Measurements from ENCODE around the gene INPP5D. TPM values are rescaled to one million over a fixed set of nuclear protein-coding genes. Genes with fewer than 3 reads are reported as not detected.
"Not testable (repeated sequence)": the region's sequence is repeated elsewhere in the genome, so short reads cannot be mapped to it uniquely, and the experiment has no call there.

Gene INPP5D
- total RNA-seq, 2 donors from 2014 or later = 7.2 to 9.3 TPM

DNA sequence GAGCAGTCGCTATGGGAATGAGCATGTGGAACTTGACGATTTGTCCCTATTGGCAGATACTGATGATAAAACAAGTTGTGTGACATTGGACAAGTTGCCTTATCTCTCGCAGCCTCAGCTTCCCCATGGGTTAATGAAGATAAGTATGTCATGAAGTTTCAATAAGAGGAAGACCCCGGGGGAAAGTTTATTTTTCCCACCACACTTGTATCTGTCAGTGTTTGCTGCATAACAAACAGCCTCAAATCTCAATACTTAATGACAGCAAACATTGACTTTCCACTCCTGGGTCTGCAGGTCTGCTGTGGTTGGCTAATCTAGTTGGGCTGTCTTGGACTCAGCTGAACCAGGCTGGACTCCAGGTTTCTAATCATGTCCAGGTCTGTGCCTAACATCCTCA, 45.8 kb downstream of the INPP5D start:
- intact Hi-C loops (cut with DNase I) = no loop called here
- DNase-seq (no peak), ATAC-seq (no peak)

DNA sequence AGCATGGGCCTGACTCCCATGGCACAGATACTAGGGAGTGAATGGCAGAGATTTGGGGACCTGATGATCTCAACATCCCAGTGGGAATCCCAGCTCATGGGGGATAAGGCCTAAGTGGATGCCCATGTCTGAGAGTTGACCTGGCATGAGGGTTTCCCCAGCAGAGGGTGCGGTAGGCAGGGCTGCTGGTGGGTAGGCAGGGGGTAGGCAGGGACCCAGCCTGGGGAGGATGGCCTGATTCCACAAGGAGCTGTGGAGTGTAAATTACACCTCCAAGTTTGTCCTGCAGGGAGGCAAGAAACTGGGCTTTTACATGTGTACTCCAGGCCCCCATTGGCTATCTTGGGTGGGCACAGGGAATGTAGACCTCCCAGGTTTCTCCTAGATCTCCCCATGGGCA, 46.9 kb downstream of the INPP5D start:
- no peak for DNase-seq
- intact Hi-C loops (cut with DNase I) = no loop called here

DNA sequence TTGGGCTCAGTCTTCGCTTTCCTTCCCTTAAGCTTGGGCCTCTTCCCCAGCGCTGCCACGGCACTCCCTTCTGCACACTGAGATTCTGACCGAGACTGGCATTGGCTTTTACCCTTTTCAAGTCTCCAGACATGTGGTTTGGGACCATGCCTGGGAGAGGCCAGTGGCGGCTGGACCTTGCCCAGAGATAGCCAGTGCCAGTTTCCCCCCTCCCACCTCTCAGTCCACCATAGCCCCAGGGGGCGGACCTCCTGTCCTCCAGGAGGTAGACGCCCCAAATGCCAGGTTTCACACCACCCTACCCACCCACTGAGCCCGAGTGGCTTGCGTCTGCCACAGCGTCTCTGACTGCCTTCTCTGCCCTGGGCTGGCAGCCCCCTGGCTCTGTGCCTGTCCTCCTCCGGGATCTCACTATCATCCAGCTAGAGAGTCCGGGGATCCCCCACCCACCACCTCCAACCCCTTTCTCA, 47.7 kb downstream of the INPP5D start:
- DNase-seq (no peak), ATAC-seq (peak in 1 of 2 donors; percentile 11)
- intact Hi-C loops (cut with DNase I) = no loop called here

More for the DNA sequence above, 46.9 kb downstream of the INPP5D start:
- ATAC-seq = no peak

DNA sequence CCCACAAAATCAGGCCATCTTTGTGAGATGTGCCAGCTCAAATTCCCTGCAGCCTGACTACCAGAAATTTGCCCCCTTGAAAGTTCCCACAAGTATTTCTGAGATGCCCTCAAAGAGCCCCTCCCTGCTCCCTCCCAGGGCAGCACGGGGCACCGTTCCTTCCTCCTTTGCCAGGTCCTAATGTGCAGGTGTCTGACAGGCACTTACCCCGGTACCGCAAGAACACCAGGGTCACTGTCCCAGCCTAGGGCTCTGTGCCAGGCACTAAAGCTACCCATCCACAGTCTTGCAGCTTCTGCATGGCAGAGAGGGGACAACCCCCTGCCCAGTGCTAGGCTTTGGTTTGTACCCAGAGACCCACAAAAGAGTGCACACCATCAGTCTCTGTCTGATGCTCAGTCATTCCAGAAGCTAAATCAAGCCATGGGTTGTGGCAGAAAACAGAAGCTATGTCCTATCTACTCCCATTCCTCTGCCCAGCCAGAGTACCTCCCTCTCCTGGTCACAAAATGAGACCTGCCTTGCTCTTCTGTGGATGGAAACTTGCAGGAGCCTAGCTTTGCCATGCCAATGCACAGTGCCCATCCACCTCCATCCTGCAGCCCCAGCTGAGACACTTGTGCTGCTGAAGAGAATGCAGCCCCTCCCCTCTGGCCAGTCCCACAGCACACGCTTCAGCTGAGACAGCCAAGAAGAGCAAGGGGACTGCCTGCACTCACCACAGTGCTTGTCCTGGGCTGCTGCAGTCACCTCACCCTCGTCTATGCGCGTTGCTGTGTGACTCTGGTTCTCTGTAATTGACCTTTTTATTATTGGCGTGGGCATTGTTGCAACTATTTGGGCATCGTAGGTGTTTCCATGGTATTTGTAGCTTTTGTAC, 48.7 kb downstream of the INPP5D start:
- intact Hi-C loops (cut with DNase I) = no loop called here
- DNase-seq (no peak), ATAC-seq (no peak)

DNA sequence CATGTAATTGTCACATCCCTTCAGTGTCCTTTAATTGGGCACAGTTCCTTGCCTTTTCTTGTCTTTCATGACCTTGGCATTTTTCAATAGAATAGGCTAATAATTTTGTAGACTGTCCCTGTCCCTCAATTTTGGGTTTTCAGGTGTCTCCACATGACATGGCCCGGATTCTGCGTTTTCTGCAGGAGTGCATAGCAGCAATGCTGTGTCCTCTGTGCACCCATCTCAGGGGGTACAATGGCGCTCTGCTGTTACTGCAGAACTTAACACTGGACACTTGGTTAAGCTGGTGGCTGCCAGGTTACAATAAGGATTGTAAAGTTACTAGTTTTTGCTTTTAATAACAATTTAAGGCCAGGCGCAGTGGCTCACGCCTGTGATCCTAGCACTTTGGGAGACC, 51.3 kb downstream of the INPP5D start:
- intact Hi-C loops (cut with DNase I) = no loop called here
- ATAC-seq (no peak), DNase-seq (no peak)

DNA sequence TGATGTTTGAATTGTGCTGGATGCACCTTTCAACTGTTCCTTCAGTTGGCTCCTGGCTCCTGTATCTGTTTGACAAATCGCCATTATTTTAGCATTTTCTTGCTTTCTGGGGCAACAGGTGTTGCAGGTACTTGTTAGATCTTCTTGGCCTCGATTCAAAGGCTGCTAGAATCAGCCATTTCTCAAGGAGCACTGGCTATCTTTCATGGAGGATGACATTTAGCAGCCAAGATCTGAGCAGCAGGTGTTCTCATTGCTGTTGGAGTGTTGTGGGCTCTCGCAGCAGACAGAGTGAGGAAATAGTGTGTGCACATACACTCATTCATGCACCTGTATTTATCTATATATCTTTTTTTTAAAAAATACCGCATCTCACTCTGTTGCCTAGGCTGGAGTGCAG, 52.2 kb downstream of the INPP5D start:
- intact Hi-C loops (cut with DNase I) = no loop called here
- no peak for DNase-seq
- no peak for ATAC-seq

DNA sequence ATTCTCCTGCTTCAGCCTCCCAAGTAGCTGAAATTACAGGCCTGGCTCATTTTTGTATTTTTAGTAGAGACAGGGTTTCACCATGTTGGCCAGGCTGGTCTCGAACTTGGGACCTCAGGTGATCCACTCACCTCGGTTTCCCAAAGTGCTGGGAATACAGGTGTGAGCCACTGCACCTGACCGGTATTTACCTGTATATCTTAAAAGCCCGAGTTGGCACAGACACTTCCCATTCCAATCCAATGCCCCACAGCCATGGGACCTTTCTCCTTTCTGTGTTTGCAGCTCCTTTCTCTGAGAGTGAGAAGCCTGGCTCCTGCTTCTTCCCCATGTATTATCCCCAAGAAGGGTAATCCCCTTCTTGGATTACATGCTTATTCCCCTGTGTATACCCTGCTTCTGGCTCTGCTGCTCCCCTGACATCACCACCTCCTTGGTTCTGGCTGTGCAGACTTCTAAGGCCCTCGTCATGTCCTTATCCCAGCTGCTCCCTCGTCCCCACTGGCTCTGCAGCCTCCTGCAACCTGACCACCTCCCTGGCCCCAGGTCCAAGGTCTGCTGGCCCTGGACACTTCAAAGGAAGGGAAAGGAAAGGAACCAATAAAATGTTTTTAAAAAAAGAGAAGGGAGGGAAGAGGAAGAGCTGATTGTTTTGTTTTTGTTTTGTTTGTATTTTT, 52.8 kb downstream of the INPP5D start:
- ATAC-seq (no peak), DNase-seq (peak; percentile 4)
- intact Hi-C loops (cut with DNase I) = no loop called here

DNA sequence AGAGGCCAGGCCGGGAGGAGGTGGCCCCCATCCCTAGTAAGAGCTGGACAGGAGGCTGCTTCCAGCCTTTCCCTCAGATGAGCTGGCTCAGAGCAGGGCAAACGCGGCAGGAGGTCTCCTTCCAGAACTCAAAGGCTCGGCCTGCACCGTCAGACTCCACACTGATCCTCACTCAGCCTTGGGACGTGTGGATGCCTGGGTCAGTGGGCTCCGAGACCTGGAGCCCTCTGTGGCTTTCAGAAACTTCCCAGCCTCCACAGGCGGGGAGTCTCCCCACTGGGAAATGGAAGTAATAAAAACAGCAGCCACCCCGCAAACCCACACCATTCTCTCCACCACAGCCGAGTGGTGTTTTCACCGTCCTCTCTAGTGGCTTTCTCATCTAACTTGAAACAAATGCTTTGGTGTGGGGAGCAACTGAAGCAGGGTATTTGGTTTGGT, 54.3 kb downstream of the INPP5D start:
- peak; percentile 12 for DNase-seq
- intact Hi-C loops (cut with DNase I) = no loop called here
- no peak for ATAC-seq

DNA sequence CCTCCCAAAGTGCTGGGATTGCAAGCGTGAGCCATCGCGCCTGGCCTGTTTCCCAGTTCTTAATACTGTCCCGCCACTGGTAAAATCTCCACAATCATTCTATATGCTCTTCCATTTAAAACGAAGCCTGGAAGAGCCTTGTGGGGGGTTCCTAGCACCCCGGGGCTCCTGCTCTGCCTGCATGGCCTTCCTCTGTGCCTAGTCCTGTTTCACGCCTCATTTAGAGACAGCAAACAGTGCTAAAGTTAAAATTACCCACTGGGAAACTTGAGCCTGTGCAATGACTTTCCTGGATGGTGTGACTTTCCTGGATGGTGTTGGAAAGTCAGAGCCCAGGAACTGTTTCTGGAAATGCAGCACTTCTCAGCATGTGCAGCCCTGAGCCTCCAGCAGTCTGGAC, 55.0 kb downstream of the INPP5D start:
- intact Hi-C loops (cut with DNase I) = no loop called here
- ATAC-seq (no peak), DNase-seq (peak; percentile 4)

DNA sequence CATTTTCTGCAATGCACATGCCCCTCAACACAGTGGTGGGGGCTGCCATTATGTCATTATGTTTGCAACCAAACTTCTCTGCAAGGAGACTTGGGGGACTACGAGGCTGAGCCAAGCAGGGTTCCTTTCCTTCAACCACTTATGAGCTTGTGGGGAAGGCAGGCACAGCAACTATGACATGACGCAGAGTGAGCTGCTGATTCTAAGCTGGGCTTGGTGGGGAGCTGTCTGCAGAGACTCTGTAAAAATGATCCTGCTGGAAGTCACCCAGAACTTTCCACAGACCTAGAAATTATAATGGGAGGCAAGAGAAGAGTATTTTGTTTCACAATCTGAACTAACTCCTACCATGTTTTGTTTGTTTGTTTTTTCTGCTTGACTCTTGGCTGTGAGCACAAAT, 55.6 kb downstream of the INPP5D start:
- intact Hi-C loops (cut with DNase I) = no loop called here
- ATAC-seq (no peak), DNase-seq (no peak)

DNA sequence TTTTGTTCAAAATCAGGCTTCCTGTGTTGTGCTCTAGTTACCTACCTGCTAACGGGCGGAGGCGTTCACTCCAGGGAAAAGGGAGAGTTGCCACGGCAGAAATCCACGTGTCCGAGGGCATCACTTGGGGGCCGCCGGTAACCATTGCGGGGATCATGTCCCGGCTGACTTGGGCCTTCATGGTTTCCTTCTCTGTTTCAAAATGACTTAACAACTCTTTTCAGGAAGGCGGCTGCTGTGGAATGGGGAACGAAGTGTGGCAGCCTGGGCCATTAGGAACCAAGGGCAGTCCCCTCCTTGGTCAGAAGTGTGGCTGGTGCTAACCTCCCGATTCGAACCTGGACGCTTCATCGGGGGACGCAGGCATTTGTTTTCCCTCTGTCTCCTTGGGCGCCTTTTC, 56.8 kb downstream of the INPP5D start:
- intact Hi-C loops (cut with DNase I) = no loop called here
- DNase-seq (no peak), ATAC-seq (peak in 1 of 2 donors; percentile 38)

DNA sequence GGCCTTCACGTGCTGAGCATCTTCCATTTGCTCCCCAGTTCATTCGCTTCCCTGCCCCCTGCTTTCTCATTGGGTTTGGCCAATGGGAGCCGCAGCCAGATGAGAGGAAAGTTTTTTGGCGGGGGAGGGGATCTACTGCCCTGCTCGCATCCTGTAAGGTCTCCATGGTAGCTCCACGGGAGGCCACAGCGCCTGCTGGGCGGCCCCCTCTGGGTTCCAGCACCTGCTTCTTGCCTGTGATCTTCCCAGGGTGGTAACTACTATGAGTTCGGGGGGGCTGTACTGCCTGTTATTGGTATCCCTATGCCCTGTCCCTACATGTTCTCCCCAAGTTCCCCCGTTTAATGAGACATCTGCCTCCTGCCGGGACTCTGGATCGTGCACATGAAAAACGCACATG, 57.2 kb downstream of the INPP5D start:
- intact Hi-C loops (cut with DNase I) = no loop called here
- no peak for DNase-seq

DNA sequence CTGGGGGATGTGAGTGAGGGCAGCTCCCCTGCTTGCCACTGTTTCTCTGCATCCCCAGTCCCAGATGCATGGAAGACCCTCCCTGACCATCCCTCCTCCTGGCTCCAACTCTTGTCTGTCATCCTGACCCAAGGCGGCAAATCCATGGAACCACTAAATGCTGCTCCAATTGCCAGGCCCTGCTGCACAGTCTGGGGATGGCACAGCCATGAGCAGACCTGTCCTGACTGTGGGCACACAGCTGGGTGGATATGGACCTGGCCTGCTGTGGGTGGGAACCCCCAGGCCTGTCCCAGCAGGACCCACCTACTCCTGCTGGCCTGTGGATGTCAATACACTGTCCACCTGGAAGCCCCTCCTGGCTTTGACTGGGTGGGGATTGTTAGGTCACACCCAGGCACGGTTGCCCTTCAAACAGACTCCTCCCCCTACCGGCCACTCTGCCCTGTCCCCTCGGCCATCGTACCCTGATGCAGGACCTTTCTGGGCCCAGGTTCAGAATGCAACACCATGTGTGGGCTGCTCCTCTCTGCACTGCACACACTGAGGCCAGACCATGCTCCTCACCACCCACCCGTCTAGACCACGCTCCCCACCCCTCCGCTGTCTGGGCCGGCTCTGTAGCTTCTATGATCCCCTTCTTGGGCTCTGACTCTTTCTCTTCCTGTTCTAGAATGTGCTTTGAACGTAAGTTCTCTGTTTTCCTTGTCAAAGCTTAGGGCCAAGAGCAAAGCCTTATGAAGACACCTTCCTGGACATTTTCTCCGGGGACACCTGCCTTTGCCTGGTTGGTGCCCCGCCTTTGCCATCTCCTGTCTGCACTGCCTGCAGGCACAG, 57.9 kb downstream of the INPP5D start:
- intact Hi-C loops (cut with DNase I) = no loop called here
- ATAC-seq = no peak
- DNase-seq = no peak

More for the DNA sequence above, 57.2 kb downstream of the INPP5D start:
- ATAC-seq = no peak

DNA sequence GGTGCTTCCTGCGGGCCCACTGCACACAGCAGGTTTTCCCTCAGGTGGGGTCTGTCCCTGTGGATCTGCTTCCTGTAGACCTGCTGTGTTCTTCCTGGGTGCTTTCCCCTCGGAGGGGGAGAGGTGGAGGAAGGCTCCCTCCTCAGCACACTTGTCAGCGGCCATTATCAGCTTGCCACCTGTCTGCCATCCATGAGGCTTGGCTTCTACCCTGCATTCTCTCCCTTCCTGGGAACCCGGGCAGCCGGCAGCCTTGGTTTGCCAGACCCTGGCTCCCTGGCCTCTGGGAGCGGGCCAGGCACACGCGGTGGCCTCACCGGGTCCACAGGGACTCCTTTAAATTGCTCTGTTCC, 58.5 kb downstream of the INPP5D start:
- ATAC-seq = no peak
- DNase-seq = no peak
- intact Hi-C loops (cut with DNase I) = no loop called here

DNA sequence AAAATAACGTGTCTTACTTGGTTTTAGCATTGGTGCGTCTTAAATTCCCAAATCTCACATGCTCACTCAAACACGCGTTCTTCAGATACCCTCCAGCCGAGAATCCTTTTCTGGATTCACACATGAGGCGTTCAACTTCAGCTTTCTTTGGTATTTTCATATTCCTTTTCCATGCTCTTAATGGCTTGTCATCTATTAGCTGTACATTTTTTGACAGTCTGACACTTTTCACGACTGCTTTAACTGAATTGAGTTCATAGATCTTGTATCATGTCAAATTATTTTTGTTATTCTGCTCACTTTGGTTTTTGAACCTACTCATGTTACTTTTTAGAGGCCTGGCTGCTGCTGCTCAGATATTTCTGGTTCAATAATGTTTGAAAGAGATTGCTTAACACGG, 59.0 kb downstream of the INPP5D start:
- no peak for ATAC-seq
- no peak for DNase-seq
- intact Hi-C loops (cut with DNase I) = no loop called here

DNA sequence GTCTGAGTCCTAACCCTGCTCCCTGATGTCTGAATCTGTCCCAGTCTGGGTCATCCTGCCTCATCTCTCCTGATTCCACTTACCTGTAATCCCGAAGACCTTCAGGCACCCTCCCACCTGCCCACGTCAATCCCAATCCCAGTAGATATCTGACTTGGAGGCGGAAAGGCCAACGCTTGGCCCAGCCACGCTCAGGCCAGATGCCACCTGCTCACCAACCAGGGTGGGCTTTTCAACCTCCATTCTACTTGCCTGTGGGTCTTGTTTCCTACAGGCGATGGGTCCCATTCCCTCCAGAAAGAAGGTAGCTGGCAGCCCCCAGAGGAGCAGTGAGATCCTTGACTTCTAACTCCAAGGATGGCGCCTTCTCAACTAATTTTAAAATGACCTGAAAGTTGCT, 59.7 kb downstream of the INPP5D start:
- DNase-seq (no peak), ATAC-seq (no peak)
- intact Hi-C loops (cut with DNase I) = no loop called here

DNA sequence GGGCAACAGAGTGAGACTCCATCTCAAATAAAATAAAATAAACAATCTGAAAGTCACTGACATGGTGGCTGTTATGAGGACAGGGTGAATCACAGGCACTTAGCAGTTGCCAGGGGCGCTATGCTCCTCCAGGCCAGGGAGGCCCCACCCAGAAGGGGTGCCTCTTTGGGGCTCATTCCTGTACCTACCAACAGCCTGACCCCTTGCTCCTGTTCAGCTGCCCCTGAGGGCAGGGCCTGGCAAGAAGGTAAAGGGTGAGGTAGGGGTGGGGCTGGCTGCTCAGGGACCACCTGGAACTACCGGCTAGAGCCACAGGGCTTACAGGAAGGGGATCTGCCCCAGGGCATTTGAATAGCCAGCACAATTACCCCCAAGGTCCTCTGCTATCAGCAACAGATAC, 60.3 kb downstream of the INPP5D start:
- no peak for DNase-seq
- intact Hi-C loops (cut with DNase I) = no loop called here
- ATAC-seq = no peak

DNA sequence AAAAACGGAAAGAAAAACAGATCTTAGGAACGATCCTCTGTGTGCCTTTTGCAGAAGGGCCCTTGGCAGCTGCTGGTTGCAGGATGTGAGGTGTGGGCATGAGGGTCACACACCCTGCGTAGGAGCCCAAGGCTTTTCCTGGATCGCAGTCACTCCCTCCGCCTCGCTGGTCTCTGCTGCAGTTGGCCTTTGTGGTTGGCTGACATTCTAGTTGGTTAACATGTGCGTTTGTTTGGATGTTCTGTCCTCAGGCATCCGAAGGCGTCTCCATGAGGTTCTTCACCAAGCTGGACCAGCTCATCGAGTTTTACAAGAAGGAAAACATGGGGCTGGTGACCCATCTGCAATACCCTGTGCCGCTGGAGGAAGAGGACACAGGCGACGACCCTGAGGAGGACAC, 61.7 kb downstream of the INPP5D start:
- no peak for DNase-seq
- ATAC-seq = no peak
- intact Hi-C loops (cut with DNase I) = no loop called here

DNA sequence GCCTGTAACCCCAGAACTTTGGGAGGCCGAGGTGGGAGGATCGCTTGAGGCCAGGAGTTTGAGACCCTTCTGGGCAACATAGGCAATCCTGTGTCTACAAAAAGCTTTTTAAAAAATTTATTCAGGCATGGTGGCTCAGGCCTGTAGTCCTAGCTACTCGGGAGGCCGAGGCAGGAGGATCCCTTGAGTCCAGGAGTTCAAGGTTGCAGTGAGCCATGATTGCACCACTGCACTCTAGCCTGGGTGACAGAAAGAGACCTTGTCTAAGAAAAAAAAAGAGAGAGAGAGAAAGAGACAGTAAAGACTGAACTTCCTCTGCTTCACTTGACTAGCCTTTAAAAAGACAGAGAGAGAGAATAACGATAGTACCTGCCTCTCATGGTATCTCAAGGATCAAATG, 62.4 kb downstream of the INPP5D start:
- ATAC-seq (no peak), DNase-seq (no peak)
- intact Hi-C loops (cut with DNase I) = no loop called here

DNA sequence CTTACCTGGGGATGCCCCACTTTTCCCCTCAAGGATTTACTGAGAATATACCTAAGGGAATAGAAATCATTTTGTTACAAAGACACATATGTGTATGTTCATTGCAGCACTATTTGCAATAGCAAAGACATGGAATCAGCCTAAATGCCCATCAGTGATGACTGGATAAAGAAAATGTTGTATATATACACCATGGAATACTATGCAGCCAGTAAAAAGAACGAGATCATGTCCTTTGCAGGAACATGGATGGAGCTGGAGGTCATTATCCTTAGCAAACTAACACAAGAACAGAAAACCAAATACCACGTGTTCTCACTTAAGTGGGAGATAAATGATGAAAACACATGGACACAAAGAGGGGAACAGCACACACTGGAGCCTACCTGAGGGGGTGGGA, 63.4 kb downstream of the INPP5D start:
- ATAC-seq; DNase-seq; intact Hi-C loops (cut with DNase I): not testable (repeated sequence)

All from left cardiac atrium (tissue), 4 donors.